Uterus (tissue), 4 donors: ENCODE data around the gene DOP1B. TPM values are rescaled to one million over a fixed set of nuclear protein-coding genes. Genes with fewer than 3 reads are reported as not detected.

ENCODE experiments used
- DNase-seq, 2 donors: peaks; one replicate each; pipeline ENCODE4 v3.0.0-alpha.2; 2019 to 2020
- H3K27ac ChIP-seq, 2 donors: fragments of 200-600 bp; sonication (generic); 1 replicate in 1 of 2; 2 replicates in 1 of 2; pipeline ENCODE4 v1.5.1; 2016 to 2018
- H3K27me3 ChIP-seq, 2 donors: fragments of 200-600 bp; sonication (generic); one replicate each; pipeline ENCODE4 v1.5.1; 2018 to 2019; ENCODE audit warnings: control low read depth in 1 of 2
- H3K36me3 ChIP-seq, 2 donors: fragments of 200-600 bp; sonication (generic); one replicate each; pipeline ENCODE4 v1.5.1; 2019; ENCODE audit warnings: control low read depth in 1 of 2
- H3K4me1 ChIP-seq, 2 donors: fragments of 200-600 bp; sonication (generic); one replicate each; pipeline ENCODE4 v1.5.1; 2018 to 2019; ENCODE audit warnings: control low read depth in 1 of 2
- H3K4me3 ChIP-seq, 2 donors: fragments of 200-600 bp; sonication (generic); 1 replicate in 1 of 2; 2 replicates in 1 of 2; pipeline ENCODE4 v1.5.1; 2018 to 2019; ENCODE audit warnings: mild to moderate bottlenecking in 1 of 2
- H3K9me3 ChIP-seq, 2 donors: fragments of 200-600 bp; sonication (generic); one replicate each; pipeline ENCODE4 v1.5.1; 2019; ENCODE audit warnings: control low read depth in 1 of 2
- POLR2A ChIP-seq, 2 donors: fragments of 450-650 bp; IDR thresholded peaks; one replicate each; pipeline ENCODE4 v1.6.1; 2016; ENCODE audit warnings: antibody characterized with exemption in 2 of 2, mild to moderate bottlenecking in 1 of 2, moderate library complexity in 1 of 2
- intact Hi-C: fragments of 100-400 bp; cut with DNase I; formaldehyde crosslinking; loops from one replicate; pipeline ENCODE4 v1.15.1; 2023; ENCODE audit warnings: low total_unique reads
- total RNA-seq, 4 donors: library from RNA; depleted of rRNA in 3 of 4; stranded (reverse); fragments of >200 nt in 3 of 4; gene quantifications; one replicate each; pipeline versions ENCODE4 v1.1.0 to v1.2.4, GENCODE V29; 2014 to 2023
- TF ChIP-seq, protein P1 (sequence below), 4 experiments: fragments of 200-600 bp in 2 of 4; fragments of 450-650 bp in 2 of 4; sonication (generic) in 2 of 4; IDR thresholded peaks; one replicate each; pipeline ENCODE4 v1.5.1; 2016 to 2019; ENCODE audit warnings: antibody characterized with exemption in 4 of 4, mild to moderate bottlenecking in 2 of 4, moderate library complexity in 1 of 4
- donor health status: DM: yes; HTN: yes; CAD: no.

Gene DOP1B
- total RNA-seq, 4 donors from 2014 or later = 3.8 to 18.7 (median 14.9) TPM

DNA sequence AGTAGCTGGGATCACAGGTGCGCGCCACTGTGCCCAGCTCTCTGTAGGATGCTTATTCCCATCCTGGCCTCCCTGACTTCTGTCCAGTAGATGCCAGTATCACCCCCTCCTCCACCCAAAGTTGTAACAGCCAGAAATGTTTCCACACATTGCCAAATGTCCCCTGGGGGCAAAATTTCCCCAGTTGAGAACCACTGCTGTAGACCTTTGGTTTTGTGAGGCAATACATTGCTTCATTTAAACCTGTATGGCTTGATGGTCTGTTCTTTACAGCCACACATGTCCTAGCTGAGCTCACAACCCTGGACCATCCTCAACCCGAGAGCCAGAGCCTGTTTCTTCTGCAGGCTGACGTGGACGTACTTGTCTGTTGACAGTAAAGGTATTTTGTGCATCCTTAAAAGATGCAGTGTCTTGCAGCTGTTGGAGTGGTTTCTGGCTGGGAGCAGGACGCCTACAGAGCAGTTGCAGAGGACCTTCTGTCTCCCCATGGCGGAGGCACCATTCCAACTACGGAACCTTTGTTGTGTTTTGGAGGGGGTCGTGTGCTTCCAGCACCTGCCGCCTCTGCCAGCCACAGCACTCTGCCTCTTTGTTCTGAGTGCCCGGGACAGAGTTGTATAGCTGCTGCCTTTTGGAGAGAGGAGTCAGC lies 26.6 kb downstream of the DOP1B start:
- no peaks in the 10 kb centered on the region for H3K36me3 ChIP-seq
- no peak overlapping the region for H3K4me3 ChIP-seq
- no peak for DNase-seq
- TF ChIP-seq POLR2A (IDR thresholded peaks at IDR 0.05) = no peak
- TF ChIP-seq, protein P1, sequence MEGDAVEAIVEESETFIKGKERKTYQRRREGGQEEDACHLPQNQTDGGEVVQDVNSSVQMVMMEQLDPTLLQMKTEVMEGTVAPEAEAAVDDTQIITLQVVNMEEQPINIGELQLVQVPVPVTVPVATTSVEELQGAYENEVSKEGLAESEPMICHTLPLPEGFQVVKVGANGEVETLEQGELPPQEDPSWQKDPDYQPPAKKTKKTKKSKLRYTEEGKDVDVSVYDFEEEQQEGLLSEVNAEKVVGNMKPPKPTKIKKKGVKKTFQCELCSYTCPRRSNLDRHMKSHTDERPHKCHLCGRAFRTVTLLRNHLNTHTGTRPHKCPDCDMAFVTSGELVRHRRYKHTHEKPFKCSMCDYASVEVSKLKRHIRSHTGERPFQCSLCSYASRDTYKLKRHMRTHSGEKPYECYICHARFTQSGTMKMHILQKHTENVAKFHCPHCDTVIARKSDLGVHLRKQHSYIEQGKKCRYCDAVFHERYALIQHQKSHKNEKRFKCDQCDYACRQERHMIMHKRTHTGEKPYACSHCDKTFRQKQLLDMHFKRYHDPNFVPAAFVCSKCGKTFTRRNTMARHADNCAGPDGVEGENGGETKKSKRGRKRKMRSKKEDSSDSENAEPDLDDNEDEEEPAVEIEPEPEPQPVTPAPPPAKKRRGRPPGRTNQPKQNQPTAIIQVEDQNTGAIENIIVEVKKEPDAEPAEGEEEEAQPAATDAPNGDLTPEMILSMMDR (IDR thresholded peaks at IDR 0.05) = no peak
- H3K4me1 ChIP-seq = no peaks in the 10 kb centered on the region
- H3K27ac ChIP-seq = no peak overlapping the region
- H3K27me3 ChIP-seq = no peaks in the 10 kb centered on the region
- no peaks in the 10 kb centered on the region for H3K9me3 ChIP-seq
- intact Hi-C loops = no loop called here

DNA sequence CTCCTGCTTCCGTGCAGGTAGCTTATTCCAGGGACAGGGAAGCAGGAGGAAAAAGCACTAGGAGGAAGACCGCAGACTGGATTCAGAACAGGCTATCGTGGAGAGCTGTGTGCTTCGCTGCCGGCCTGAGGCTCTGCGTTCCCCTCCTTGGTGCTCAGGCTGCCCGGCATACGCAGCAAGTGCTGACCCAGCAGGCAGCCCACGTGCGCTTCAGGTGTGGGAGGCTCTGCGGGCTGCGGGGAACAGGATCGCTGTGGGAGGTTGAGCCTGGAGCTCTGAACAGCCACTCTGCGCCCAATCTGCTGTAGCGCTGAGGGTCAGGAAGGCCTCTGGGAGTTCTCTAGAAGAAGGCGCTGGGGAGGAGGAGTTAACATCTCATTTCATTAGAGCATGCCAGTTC lies 27.9 kb downstream of the DOP1B start:
- Histone ChIP-seq H3K4me3 (no peak overlapping the region), H3K27me3 (no peaks in the 10 kb centered on the region), H3K27ac (no peak overlapping the region), H3K36me3 (no peaks in the 10 kb centered on the region), H3K9me3 (no peaks in the 10 kb centered on the region), H3K4me1 (no peaks in the 10 kb centered on the region)
- DNase-seq = no peak
- intact Hi-C loops = no loop called here
- no peak for TF ChIP-seq POLR2A (IDR thresholded peaks at IDR 0.05)
- TF ChIP-seq, protein P1 (IDR thresholded peaks at IDR 0.05) = no peak

DNA sequence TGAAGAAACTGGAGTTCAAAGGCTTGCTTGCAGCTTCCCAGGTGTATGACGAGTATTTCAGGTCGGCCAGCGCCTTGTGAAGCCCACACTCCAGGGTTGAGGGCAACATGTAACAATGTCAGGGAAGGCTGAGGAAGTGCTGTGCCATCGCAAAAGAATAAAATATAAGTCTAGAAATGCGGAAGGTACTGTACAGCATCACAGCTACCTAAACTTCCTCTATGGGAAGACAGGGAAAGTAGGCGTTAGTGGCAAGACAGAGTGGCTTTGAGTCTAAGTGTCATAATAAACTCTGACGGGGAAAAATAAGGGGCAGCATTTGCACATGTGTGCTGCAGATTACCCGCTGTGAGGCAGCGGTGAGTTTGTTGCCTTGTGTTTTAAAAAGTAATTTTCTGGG lies 28.9 kb downstream of the DOP1B start:
- TF ChIP-seq POLR2A (IDR thresholded peaks at IDR 0.05) = no peak
- TF ChIP-seq, protein P1 (IDR thresholded peaks at IDR 0.05) = no peak
- Histone ChIP-seq H3K9me3 (no peaks in the 10 kb centered on the region), H3K27ac (no peak overlapping the region), H3K36me3 (no peaks in the 10 kb centered on the region), H3K27me3 (no peaks in the 10 kb centered on the region), H3K4me1 (no peaks in the 10 kb centered on the region), H3K4me3 (no peak overlapping the region)
- DNase-seq = no peak
- intact Hi-C loops = no loop called here

DNA sequence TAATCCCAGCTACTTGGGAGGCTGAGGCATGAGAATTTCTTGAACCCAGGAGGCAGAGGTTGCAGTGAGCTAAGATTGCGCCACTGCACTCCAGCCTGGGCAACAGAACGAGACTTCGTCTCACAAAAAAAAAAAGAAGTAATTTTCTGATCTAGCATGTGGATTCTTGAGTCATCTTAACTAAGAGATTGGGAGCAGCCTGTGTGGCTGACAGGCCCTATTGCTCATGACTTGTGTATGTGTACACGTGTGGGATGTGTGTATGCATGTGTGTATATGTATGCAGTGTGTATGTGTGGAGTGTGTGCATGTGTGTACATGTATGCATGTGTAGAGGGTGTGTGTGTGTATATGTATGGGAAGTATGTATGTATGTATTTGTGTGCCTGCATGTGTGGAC lies 29.5 kb downstream of the DOP1B start:
- no peak overlapping the region for H3K27ac ChIP-seq
- no peak for DNase-seq

More for the DNA sequence above, 29.5 kb downstream of the DOP1B start:
- H3K4me3 ChIP-seq = no peak overlapping the region
- TF ChIP-seq POLR2A (IDR thresholded peaks at IDR 0.05) = no peak
- TF ChIP-seq, protein P1 (IDR thresholded peaks at IDR 0.05) = no peak
- no peaks in the 10 kb centered on the region for H3K9me3 ChIP-seq
- intact Hi-C loops = no loop called here
- H3K4me1 ChIP-seq = no peaks in the 10 kb centered on the region
- no peaks in the 10 kb centered on the region for H3K36me3 ChIP-seq
- no peaks in the 10 kb centered on the region for H3K27me3 ChIP-seq
